Progenitor cell of endocrine pancreas (in vitro differentiated cells): ENCODE data around the gene MTMR3. TPM values are rescaled to one million over a fixed set of nuclear protein-coding genes. Genes with fewer than 3 reads are reported as not detected.

ENCODE experiments used
- DNase-seq: peaks from one replicate; pipeline ENCODE4 v3.0.0; 2021; ENCODE audit warnings: low spot score; ENCODE audit not compliant: unreplicated experiment
- H3K27ac Mint-ChIP-seq: 2 replicates; pipeline ENCODE4 v1.8.0; 2021; ENCODE audit warnings: mild to moderate bottlenecking, moderate library complexity, mixed read lengths
- H3K27me3 Mint-ChIP-seq: 2 replicates; pipeline ENCODE4 v1.8.0; 2021; ENCODE audit warnings: mixed read lengths
- H3K36me3 Mint-ChIP-seq: 2 replicates; pipeline ENCODE4 v1.8.0; 2022; ENCODE audit warnings: mixed read lengths; ENCODE audit not compliant: insufficient read depth
- H3K4me1 Mint-ChIP-seq: 2 replicates; pipeline ENCODE4 v1.8.0; 2021; ENCODE audit warnings: low read depth, mixed read lengths
- H3K4me3 Mint-ChIP-seq: 2 replicates; pipeline ENCODE4 v1.8.0; 2021; ENCODE audit warnings: low read depth, mild to moderate bottlenecking, moderate library complexity, mixed read lengths
- H3K9me3 Mint-ChIP-seq: 2 replicates; pipeline ENCODE4 v1.8.0; 2021; ENCODE audit warnings: low read depth, mixed read lengths
- total RNA-seq: library from RNA; stranded (reverse); gene quantifications from 2 replicates; pipeline ENCODE4 v1.2.1, GENCODE V29; 2021
- TF ChIP-seq, protein P1 (sequence below): fragments of 200-600 bp; sonication (generic); IDR thresholded peaks from one replicate; pipeline ENCODE4 v1.5.0; 2021; ENCODE audit warnings: antibody characterized with exemption, mild to moderate bottlenecking; ENCODE audit not compliant: unreplicated experiment

Gene MTMR3
- total RNA-seq, 1 donor from 2014 or later: 51.0 TPM

GRCh38 chr22:30013201-30013600, 130.2 kb downstream of the MTMR3 start:
- Mint-ChIP-seq H3K27ac (no peak overlapping the region), H3K4me1 (peaks cover 10% of the 10 kb centered on the region), H3K9me3 (no peaks in the 10 kb centered on the region), H3K4me3 (no peak overlapping the region), H3K27me3 (no peaks in the 10 kb centered on the region), H3K36me3 (peaks cover 13% of the 10 kb centered on the region)
- TF ChIP-seq, protein P1, sequence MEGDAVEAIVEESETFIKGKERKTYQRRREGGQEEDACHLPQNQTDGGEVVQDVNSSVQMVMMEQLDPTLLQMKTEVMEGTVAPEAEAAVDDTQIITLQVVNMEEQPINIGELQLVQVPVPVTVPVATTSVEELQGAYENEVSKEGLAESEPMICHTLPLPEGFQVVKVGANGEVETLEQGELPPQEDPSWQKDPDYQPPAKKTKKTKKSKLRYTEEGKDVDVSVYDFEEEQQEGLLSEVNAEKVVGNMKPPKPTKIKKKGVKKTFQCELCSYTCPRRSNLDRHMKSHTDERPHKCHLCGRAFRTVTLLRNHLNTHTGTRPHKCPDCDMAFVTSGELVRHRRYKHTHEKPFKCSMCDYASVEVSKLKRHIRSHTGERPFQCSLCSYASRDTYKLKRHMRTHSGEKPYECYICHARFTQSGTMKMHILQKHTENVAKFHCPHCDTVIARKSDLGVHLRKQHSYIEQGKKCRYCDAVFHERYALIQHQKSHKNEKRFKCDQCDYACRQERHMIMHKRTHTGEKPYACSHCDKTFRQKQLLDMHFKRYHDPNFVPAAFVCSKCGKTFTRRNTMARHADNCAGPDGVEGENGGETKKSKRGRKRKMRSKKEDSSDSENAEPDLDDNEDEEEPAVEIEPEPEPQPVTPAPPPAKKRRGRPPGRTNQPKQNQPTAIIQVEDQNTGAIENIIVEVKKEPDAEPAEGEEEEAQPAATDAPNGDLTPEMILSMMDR: no peak
- DNase-seq: no peak

DNA sequence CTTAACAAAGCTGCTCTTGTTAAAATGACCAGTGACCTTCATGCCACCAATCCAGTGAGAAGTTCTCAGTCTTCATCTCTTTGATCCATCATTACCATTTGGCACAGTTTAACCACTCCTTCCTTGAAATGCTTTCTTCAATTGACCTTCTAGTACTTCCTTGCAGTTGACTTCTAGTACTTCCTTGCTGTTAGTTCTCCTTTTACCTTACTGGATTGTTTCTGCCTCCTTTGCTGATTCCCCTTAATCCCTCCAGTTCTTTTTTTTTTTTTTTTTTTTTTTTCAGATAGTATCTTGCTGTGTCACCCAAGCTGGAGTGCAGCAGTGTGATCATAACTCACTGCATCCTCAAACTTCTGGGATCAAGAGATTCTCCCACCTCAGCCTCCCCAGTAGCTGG, 131.3 kb downstream of the MTMR3 start:
- no peak overlapping the region for H3K27ac Mint-ChIP-seq
- DNase-seq: no peak
- no peaks in the 10 kb centered on the region for H3K27me3 Mint-ChIP-seq
- no peaks in the 10 kb centered on the region for H3K9me3 Mint-ChIP-seq
- H3K4me3 Mint-ChIP-seq: no peak overlapping the region
- TF ChIP-seq, protein P1: no peak
- peaks cover 14% of the 10 kb centered on the region for H3K36me3 Mint-ChIP-seq
- peaks cover 7% of the 10 kb centered on the region for H3K4me1 Mint-ChIP-seq

- Mint-ChIP-seq H3K36me3 (peaks cover 18% of the 10 kb centered on the region), H3K9me3 (no peaks in the 10 kb centered on the region), H3K4me1 (peaks cover 2% of the 10 kb centered on the region), H3K27me3 (no peaks in the 10 kb centered on the region), H3K4me3 (no peak overlapping the region), H3K27ac (no peak overlapping the region)
- no peak for DNase-seq
- TF ChIP-seq, protein P1: no peak
Measured at GRCh38 chr22:30015229-30015797, 132.3 kb downstream of the MTMR3 start.

DNA sequence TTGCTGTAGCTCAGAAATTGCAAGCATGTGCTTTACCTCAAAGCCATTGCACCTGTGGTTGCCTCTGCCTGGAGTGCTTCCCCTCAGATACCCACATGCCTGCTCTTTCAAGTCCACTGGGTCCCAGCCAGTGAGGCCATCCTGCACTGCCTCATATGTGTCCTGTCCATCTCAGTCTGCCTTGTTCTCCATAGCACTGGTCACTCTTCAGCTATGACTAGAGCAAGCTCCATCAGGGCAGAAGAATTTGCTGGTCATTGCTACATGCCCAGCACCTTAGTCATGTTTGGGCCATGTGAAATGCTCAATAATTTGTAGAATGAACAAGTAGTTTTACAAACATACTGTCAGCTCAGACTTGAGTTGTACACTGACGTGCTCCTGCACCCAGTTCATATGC, 132.9 kb downstream of the MTMR3 start:
- no peak overlapping the region for H3K4me3 Mint-ChIP-seq
- no peaks in the 10 kb centered on the region for H3K9me3 Mint-ChIP-seq

DNA sequence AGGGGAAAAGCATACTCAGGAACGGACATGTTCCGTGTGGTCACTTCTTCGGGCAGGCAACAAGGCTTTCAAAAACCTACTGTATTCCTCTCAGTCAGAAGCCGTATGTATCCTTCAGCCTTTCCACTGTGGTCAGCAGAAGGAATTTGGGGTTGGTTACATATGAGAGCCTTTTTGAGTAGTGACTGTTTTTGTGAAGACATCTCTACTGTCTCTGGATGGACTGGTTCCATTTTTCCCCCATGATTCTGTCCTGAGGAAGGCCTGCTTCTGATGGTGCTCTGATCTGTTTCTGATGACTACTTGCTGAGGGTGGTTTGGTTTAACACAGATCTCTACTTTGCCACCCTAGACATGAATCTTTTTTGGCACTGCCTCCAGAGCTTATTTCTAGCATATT, 133.6 kb downstream of the MTMR3 start:
- Mint-ChIP-seq H3K27me3 (no peaks in the 10 kb centered on the region), H3K4me1 (no peaks in the 10 kb centered on the region), H3K27ac (no peak overlapping the region), H3K9me3 (no peaks in the 10 kb centered on the region), H3K4me3 (no peak overlapping the region), H3K36me3 (peaks cover 23% of the 10 kb centered on the region)
- TF ChIP-seq, protein P1: no peak
- DNase-seq: no peak

More for the DNA sequence above, 132.9 kb downstream of the MTMR3 start:
- no peaks in the 10 kb centered on the region for H3K27me3 Mint-ChIP-seq
- H3K36me3 Mint-ChIP-seq: peaks cover 22% of the 10 kb centered on the region
- H3K4me1 Mint-ChIP-seq: no peaks in the 10 kb centered on the region
- TF ChIP-seq, protein P1: no peak
- no peak for DNase-seq
- H3K27ac Mint-ChIP-seq: no peak overlapping the region
